GM18868 (cell line): ENCODE measurements around the gene SYNDIG1.
"Not testable (repeated sequence)": the region's sequence is repeated elsewhere in the genome, so short reads cannot be mapped to it uniquely, and the experiment has no call there.

Source experiments
- ATAC-seq: cut with Tn5 transposase; IDR thresholded peaks from one replicate; pipeline ENCODE4 v1.9.1; 2021; ENCODE audit warnings: mild to moderate bottlenecking, moderate library complexity; ENCODE audit not compliant: unreplicated experiment

SYNDIG1 gene

GRCh38 chr20:24491041-24491756 is 21.8 kb downstream of the SYNDIG1 start:
- ATAC-seq, result no peak

DNA sequence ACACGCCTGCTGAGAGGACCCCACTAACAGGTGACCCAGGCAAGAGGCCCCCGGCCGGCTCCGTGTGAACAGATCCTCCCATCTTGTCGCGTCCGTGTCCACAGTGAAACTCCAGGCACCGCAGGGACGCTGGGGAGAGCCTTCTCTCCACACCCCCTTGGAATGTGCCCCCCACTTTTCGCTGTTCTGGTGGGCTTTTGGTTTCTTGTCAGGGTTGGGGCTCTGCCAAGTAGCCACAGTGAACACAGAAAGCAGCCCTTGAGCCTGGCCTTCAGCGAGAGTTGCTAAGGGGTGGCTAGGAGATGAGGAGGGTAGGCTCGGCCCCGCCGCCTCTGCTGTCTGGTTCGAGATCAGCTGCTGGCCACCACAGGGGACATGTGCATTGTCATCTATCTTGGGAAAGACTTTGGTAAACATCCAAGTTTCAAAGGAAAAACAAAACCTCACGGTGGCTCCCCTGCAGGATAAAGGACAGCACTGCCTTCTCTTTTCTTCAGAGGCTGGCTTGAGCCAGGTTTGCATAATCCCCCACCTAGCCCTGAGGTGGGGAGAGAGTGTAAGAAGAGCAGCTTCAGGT is 22.7 kb downstream of the SYNDIG1 start:
- ATAC-seq, result no peak

- no peak for ATAC-seq
Observed at GRCh38 chr20:24492698-24493097, 23.3 kb downstream of the SYNDIG1 start.

GRCh38 chr20:24493181-24493580 is 23.8 kb downstream of the SYNDIG1 start:
- ATAC-seq, result no peak

- no peak for ATAC-seq
Observed at GRCh38 chr20:24493661-24494459, 24.4 kb downstream of the SYNDIG1 start.

GRCh38 chr20:24494460-24494920 is 25.1 kb downstream of the SYNDIG1 start:
- no peak for ATAC-seq

DNA sequence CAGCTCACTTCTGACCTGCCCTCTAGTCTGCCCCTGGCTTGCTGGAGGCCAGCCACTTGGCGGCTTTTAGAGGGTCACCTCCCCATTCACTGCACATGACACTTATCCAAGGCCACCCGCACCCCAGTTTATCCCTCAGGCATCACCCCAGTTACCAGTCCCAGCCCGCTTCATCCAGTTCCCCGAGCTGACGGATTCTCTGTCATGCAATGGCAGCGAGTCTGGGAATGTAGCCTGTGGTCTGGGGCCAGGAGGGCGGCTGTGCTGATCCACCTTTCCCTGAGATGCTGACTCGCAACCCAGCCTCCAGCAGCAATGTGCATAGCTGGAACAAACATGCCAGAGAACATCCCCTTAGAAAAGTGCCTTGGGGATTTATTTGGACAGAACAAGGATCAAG is 25.8 kb downstream of the SYNDIG1 start:
- ATAC-seq, result no peak

DNA sequence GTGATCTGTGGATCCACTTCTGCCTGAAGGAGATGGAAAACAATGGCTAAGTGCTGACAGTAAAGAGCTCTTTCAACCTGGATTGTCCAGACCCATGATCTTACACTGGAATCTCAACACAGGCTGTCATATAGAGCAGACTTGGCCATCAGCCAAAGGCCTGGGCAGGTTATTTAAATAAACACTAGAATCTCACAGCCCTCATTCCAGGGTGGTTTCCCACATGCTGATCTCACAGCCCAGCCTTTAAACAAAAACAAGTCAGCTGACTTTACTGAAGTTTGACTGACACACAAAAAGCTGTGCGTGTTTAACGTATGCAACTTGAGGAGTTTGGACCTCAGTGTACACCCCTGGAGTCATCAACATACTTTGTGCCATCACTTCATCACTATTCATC is 28.4 kb downstream of the SYNDIG1 start:
- ATAC-seq, result peak; percentile 77

- no peak for ATAC-seq
Observed at GRCh38 chr20:24498641-24499040, 29.2 kb downstream of the SYNDIG1 start.

GRCh38 chr20:24499472-24499871 is 30.0 kb downstream of the SYNDIG1 start:
- no peak for ATAC-seq

DNA sequence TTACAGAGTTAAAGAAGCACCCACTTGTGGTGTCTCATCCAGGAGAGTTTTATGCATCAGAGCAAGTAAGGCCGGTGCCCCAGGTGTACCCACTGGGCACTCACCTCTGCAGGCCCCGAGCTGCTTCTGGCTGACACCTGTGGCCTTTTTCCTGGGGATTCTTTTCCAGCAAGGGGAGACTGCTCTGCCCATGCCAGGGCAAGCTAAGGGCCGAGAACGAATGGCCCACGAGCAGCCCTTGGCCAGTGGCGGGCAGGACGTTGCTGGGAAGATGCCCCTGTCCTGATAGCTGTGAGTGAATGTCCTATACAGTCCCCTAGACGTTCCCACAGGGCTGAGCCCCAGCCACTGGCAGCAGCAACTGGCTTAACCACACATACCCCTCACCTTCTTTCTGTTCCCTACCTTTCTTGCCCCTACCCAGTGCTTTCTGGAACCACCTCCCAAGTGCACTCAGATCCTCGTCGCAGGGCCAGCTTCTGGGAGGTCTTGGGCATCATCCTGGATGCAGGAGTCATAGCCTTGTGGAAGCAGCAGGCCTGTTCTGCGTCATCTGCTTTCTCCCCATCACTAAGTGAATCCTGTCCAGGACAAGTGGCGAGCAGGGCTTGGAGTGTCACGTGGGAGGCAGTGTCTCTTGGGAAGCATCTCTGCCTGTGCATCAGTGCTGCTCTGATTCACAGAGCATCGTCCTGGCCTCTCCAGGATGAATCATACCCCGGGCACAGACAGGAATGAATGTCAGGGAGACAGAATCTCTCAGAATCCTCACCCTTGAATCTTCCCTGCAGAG is 32.5 kb downstream of the SYNDIG1 start:
- no peak for ATAC-seq

DNA sequence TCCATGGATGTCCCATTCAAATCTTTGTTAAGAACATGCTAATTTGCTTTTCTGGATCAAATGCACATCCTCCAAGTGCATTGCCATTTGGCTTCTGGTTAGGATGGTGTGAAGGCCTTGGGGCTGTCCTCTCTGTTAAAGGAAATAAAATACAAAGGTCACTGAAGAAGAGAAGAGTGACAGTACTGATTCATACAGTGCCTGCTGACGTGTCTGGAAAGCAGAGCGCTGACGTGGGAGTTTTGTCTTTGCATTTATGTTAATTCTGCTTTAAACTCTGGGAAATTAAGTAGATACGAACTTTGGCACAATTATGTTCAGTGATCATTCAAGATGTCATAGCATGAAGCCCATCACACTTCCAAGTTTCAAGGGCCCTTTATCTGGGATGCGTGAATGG is 33.2 kb downstream of the SYNDIG1 start:
- ATAC-seq, result no peak

- ATAC-seq, result no peak
Observed at GRCh38 chr20:24503352-24503931, 34.0 kb downstream of the SYNDIG1 start.

DNA sequence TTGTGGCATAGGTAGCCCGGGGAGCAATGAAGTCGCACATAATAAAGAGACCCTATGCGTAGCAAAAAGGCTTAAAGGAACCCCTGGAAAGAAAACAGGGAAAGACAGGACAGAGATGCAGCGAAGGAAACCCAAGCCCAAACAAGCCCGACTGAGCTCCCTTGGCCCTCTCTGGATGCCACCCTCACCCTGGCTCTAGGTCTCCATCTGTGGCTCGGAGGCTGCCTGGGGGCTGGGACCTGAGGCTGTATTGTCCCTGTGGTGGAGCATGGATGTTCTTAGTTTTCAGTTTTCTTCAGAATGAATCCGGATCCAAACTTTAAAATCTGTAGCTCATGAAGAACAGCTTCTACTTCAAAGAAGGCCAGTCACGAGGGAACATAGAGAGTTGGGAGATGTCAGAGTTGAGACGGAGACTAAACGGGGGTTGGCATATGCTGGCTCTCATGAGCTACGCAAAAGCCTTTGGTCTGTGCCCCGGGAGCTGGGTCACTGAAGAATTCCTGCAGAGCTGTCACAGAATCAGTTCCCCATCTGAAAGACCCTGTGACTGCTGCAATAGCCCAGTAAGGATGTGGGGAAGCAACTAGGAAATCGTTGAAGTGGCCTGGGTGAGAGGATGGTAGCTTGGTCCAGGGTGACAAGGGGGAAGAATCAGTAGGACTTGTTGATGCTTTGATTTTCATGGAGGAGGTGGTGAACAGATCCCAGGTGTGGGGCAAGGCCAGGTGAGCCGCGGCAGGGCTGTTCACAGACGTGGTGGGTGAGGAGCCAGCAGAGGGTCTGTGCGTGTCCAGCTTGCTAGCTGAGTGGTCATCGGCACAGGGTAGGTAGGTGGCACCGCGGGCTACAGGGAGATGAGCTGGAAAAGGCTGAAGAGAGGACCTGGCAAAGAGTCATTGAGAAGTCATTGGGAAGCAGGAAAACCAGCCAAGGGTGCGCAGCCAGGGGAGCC is 35.2 kb downstream of the SYNDIG1 start:
- ATAC-seq, result no peak

DNA sequence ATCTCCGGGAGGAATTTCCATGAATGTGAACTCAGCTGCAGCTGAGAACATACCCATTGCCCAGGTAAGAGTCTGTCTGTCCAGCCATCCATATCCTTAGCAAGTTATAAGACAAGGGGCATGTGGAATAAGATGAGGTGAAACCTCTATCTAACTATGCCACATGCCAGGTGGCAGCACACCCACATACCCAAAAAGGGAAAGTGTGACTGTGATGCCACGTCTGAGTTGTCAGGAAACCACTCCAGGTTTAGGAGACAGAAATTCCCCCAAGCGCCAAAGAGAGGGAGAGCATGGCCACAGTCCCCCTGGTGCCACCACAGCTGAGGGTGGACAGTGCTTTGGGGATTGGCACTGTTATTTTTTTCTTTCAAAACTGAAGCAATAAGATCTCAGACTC is 36.7 kb downstream of the SYNDIG1 start:
- ATAC-seq, result no peak

DNA sequence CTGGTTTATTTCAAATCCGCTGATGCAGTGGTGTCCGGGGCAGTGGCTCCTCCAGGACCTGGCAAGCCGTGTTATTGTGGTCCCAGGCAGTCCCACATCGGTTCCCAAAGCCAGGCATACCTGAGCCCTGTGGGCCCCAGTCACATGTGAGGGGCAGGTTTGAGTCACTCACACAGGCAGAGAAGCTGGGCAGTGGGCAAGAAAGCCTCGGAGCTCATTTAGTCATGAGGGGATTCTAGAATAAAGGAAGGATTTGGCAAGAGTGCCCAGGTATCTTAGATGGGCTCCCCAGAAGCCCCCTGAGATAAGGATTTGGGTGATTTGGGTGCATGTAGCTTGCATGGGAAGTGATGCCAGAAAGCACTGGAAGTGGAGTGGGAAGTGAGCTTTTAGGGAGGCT is 37.3 kb downstream of the SYNDIG1 start:
- no peak for ATAC-seq

DNA sequence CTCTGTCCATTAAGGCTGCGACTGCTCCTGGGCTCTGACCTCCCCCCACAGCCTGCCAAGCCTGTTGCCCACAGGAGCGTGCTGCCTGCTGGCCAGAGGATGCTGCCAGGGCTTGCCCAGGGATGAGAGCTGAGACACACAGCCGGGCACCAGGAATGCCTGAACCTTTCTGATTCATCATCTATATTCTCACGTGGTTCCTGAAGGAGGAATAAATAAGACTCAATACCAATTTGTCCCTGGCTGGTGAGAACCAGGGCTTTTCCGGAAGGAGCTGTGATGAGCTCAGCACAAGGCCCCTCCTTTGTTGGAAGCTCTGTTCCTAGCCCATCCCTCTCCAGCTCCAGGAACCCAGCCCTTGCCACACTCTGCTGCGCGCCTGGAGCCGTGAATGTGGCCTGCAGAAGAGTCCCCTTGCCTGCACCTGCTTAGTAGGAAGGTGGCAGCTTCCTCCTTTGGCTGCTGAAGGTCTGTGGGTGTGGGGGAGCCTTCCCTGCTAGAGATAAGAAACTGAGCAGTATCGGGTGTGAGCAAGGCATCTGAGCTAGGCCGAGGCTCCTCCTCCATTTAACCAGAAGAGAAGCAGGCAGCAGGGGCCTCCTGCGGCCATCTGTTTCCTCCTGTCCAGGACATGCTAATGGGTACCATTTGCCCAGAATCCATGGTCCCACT is 37.9 kb downstream of the SYNDIG1 start:
- ATAC-seq, result no peak

DNA sequence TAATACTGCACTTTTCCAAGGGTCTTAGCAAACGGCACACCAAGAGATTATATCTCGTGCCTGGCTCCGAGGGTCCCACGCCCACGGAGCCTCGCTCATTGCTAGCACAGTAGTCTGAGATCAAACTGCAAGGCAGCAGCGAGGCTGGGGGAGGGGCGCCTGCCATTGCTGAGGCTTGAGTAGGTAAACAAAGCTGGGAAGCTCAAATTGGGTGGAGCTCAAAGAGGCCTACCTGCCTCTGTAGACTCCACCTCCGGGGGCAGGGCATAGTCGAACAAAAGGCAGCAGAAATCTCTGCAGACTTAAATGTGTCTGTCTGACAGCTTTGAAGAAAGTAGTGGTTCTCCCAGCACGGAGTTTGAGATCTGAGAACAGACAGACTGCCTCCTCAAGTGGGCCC is 43.0 kb downstream of the SYNDIG1 start:
- not testable (repeated sequence) for ATAC-seq

- no peak for ATAC-seq
Observed at GRCh38 chr20:24518515-24518914, 49.1 kb downstream of the SYNDIG1 start.
